Right lobe of liver (tissue), 4 donors: Measurements from ENCODE around the gene SCNN1G.

ENCODE experiments used
- POLR2A ChIP-seq: fragments of 450-650 bp; IDR thresholded peaks from one replicate; pipeline ENCODE4 v1.6.1; 2017; ENCODE audit warnings: antibody characterized with exemption, mild to moderate bottlenecking
- TF ChIP-seq, protein P1 (sequence below), 4 donors: fragments of 200-600 bp in 3 of 4; fragments of 450-650 bp in 1 of 4; IDR thresholded peaks; one replicate each; pipeline versions ENCODE4 v1.5.1 to v1.8.0; 2016 to 2022; ENCODE audit warnings: antibody characterized with exemption in 4 of 4, mild to moderate bottlenecking in 2 of 4
- donor health status: DM: no; HTN: no; CAD: no.
- donor health status: DM: no; HTN: no; CAD: no.
- donor health status: DM: no; HTN: yes; CAD: no.

- TF ChIP-seq POLR2A = no peak
- TF ChIP-seq, protein P1, sequence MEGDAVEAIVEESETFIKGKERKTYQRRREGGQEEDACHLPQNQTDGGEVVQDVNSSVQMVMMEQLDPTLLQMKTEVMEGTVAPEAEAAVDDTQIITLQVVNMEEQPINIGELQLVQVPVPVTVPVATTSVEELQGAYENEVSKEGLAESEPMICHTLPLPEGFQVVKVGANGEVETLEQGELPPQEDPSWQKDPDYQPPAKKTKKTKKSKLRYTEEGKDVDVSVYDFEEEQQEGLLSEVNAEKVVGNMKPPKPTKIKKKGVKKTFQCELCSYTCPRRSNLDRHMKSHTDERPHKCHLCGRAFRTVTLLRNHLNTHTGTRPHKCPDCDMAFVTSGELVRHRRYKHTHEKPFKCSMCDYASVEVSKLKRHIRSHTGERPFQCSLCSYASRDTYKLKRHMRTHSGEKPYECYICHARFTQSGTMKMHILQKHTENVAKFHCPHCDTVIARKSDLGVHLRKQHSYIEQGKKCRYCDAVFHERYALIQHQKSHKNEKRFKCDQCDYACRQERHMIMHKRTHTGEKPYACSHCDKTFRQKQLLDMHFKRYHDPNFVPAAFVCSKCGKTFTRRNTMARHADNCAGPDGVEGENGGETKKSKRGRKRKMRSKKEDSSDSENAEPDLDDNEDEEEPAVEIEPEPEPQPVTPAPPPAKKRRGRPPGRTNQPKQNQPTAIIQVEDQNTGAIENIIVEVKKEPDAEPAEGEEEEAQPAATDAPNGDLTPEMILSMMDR (IDR thresholded peaks at IDR 0.05) = no peak
These were observed 44.7 kb upstream of the SCNN1G start for GRCh38 chr16:23137818-23138217.
